Measurements from ENCODE around the gene USP21.

- TF ChIP-seq POLR2A (IDR thresholded peaks at IDR 0.05) (no peak), CTCF (IDR thresholded peaks at IDR 0.05) (no peak)
These were observed 44.7 kb upstream of the USP21 start for GRCh38 chr1:161114556-161114955.
